ENCODE results near the gene KRTAP10-1.

GRCh38 chr21:44515359-44516165 lies 24.4 kb downstream of the KRTAP10-1 start:
- TF ChIP-seq, protein P1, sequence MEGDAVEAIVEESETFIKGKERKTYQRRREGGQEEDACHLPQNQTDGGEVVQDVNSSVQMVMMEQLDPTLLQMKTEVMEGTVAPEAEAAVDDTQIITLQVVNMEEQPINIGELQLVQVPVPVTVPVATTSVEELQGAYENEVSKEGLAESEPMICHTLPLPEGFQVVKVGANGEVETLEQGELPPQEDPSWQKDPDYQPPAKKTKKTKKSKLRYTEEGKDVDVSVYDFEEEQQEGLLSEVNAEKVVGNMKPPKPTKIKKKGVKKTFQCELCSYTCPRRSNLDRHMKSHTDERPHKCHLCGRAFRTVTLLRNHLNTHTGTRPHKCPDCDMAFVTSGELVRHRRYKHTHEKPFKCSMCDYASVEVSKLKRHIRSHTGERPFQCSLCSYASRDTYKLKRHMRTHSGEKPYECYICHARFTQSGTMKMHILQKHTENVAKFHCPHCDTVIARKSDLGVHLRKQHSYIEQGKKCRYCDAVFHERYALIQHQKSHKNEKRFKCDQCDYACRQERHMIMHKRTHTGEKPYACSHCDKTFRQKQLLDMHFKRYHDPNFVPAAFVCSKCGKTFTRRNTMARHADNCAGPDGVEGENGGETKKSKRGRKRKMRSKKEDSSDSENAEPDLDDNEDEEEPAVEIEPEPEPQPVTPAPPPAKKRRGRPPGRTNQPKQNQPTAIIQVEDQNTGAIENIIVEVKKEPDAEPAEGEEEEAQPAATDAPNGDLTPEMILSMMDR (IDR thresholded peaks at IDR 0.05), result no peak
- no peak for TF ChIP-seq EZH2phosphoT487 (IDR thresholded peaks at IDR 0.05)
- TF ChIP-seq EZH2 (IDR thresholded peaks at IDR 0.05), result no peak

All from neural progenitor cell (in vitro differentiated cells).